CD1c-positive myeloid dendritic cell (primary cell): ENCODE data around the gene CDON.
"Not testable (repeated sequence)": the region's sequence is repeated elsewhere in the genome, so short reads cannot be mapped to it uniquely, and the experiment has no call there.

ENCODE experiments used
- DNase-seq: peaks from one replicate; pipeline ENCODE4 v3.0.0-alpha.2; 2016; ENCODE audit errors: extremely low spot score

Gene CDON

GRCh38 chr11:125994509-125994908 is 68.2 kb downstream of the CDON start:
- DNase-seq = no peak

- no peak for DNase-seq
These were observed 69.8 kb downstream of the CDON start for GRCh38 chr11:125992893-125993292.

- DNase-seq = no peak
These were observed 72.4 kb downstream of the CDON start for GRCh38 chr11:125990244-125990643.

GRCh38 chr11:125987066-125987641 is 75.5 kb downstream of the CDON start:
- no peak for DNase-seq

GRCh38 chr11:125985956-125986355 is 76.7 kb downstream of the CDON start:
- not testable (repeated sequence) for DNase-seq

- DNase-seq = no peak
These were observed 80.3 kb downstream of the CDON start for GRCh38 chr11:125982348-125982730.

GRCh38 chr11:125980436-125980835 is 82.2 kb downstream of the CDON start:
- no peak for DNase-seq

GRCh38 chr11:125979511-125979910 is 83.2 kb downstream of the CDON start:
- no peak for DNase-seq

GRCh38 chr11:125978778-125979407 is 83.8 kb downstream of the CDON start:
- no peak for DNase-seq

- no peak for DNase-seq
These were observed 84.4 kb downstream of the CDON start for GRCh38 chr11:125978181-125978716.

- no peak for DNase-seq
These were observed 85.3 kb downstream of the CDON start for GRCh38 chr11:125977333-125977732.

- no peak for DNase-seq
These were observed 86.5 kb downstream of the CDON start for GRCh38 chr11:125976156-125976555.

GRCh38 chr11:125975634-125976033 is 87.0 kb downstream of the CDON start:
- no peak for DNase-seq

- no peak for DNase-seq
These were observed 88.4 kb downstream of the CDON start for GRCh38 chr11:125974284-125974683.

- DNase-seq = no peak
These were observed 91.0 kb downstream of the CDON start for GRCh38 chr11:125971618-125972017.

GRCh38 chr11:125968354-125968753 is 94.3 kb downstream of the CDON start:
- DNase-seq = no peak

GRCh38 chr11:125967515-125967914 is 95.2 kb downstream of the CDON start:
- DNase-seq = no peak

- DNase-seq = no peak
These were observed 101.9 kb downstream of the CDON start for GRCh38 chr11:125960771-125961170.

- no peak for DNase-seq
These were observed 102.7 kb downstream of the CDON start for GRCh38 chr11:125959931-125960330.

GRCh38 chr11:125959511-125959910 is 103.2 kb downstream of the CDON start:
- DNase-seq = no peak

- no peak for DNase-seq
These were observed 103.7 kb downstream of the CDON start for GRCh38 chr11:125958872-125959400.

GRCh38 chr11:125957618-125958332 is 104.9 kb downstream of the CDON start:
- no peak for DNase-seq
